Thymus (tissue), 11 donors: ENCODE measurements around the gene RUVBL1. TPM values are rescaled to one million over a fixed set of nuclear protein-coding genes. Genes with fewer than 3 reads are reported as not detected.

ENCODE experiments used
- DNase-seq, 9 donors: peaks; one replicate each; pipeline ENCODE4 v3.0.0-alpha.2; 2013; ENCODE audit warnings: low spot score in 9 of 9, low read depth in 6 of 9, missing footprints in 1 of 9
- H3K27ac ChIP-seq, 2 donors: one replicate each; pipeline ENCODE4 v1.5.1; 2013; ENCODE audit warnings: control low read depth in 1 of 2, low read depth in 1 of 2, low read length in 1 of 2, mild to moderate bottlenecking in 1 of 2, moderate library complexity in 1 of 2
- H3K27me3 ChIP-seq, 2 donors: one replicate each; pipeline ENCODE4 v1.5.1; 2013; ENCODE audit warnings: low read length in 1 of 2; ENCODE audit not compliant: control insufficient read depth in 2 of 2, insufficient read depth in 1 of 2
- H3K36me3 ChIP-seq, 2 donors: one replicate each; pipeline ENCODE4 v1.5.1; 2013; ENCODE audit warnings: low read length in 1 of 2, mild to moderate bottlenecking in 1 of 2, moderate library complexity in 1 of 2; ENCODE audit not compliant: control insufficient read depth in 2 of 2, insufficient read depth in 2 of 2
- H3K4me1 ChIP-seq, 2 donors: one replicate each; pipeline ENCODE4 v1.5.1; 2013; ENCODE audit warnings: low read length in 2 of 2; ENCODE audit not compliant: control insufficient read depth in 2 of 2, insufficient read depth in 2 of 2
- H3K4me3 ChIP-seq, 2 donors: one replicate each; pipeline ENCODE4 v1.5.1; 2013; ENCODE audit warnings: low read length in 2 of 2, control low read depth in 1 of 2, mild to moderate bottlenecking in 1 of 2
- H3K9me3 ChIP-seq, 2 donors: one replicate each; pipeline ENCODE4 v1.5.1; 2013; ENCODE audit warnings: low read length in 1 of 2, mild to moderate bottlenecking in 1 of 2; ENCODE audit not compliant: control insufficient read depth in 2 of 2, insufficient read depth in 1 of 2
- WGBS: extraction: QIAGEN DNeasy Blood & Tissue Kit; methylation state at CpG from one replicate; pipeline ENCODE4 v1.1.7; 2013; 5-methylcytosine and 5-hydroxymethylcytosine counted together
- polyA plus RNA-seq: library from polyadenylated mRNA; stranded (reverse); fragments of 200-250 nt; gene quantifications from one replicate; pipeline ENCODE4 v1.2.3, GENCODE V29; 2013
- total RNA-seq: library from RNA; stranded (reverse); fragments of 120-200 nt; gene quantifications from one replicate; pipeline ENCODE4 v1.2.4, GENCODE V29; 2013
- donor health status: healthy.

Gene RUVBL1
- total and polyA plus RNA-seq, 2 donors, result 25.9 to 75.0 TPM

- Histone ChIP-seq H3K27me3 (no peaks in the 10 kb centered on the region), H3K4me3 (no peak overlapping the region), H3K4me1 (peaks cover 22 to 23% of the 10 kb centered on the region in 2 donors), H3K9me3 (no peaks in the 10 kb centered on the region), H3K27ac (no peak overlapping the region), H3K36me3 (peaks cover 25 to 44% of the 10 kb centered on the region in 2 donors)
- WGBS, result 92% methylated on average over 3 of the region's 3 CpGs
- no peak for DNase-seq
Measured at GRCh38 chr3:128054367-128054766, 69.2 kb downstream of the RUVBL1 start.

GRCh38 chr3:128053614-128054013, 70.0 kb downstream of the RUVBL1 start:
- no peaks in the 10 kb centered on the region for H3K27me3 ChIP-seq
- WGBS, result 91% methylated on average over 6 of the region's 6 CpGs
- H3K9me3 ChIP-seq, result no peaks in the 10 kb centered on the region
- DNase-seq, result no peak
- H3K36me3 ChIP-seq, result peaks cover 21 to 39% of the 10 kb centered on the region in 2 donors
- peaks cover 22 to 23% of the 10 kb centered on the region in 2 donors for H3K4me1 ChIP-seq
- peak overlapping the region; percentile 72 to 96 for H3K4me3 ChIP-seq
- no peak overlapping the region for H3K27ac ChIP-seq

GRCh38 chr3:128052595-128053351, 70.8 kb downstream of the RUVBL1 start:
- H3K4me1 ChIP-seq, result peaks cover 22 to 23% of the 10 kb centered on the region in 2 donors
- peak overlapping the region; percentile 68 to 94 for H3K27ac ChIP-seq
- peak overlapping the region; percentile 72 to 96 for H3K4me3 ChIP-seq
- no peaks in the 10 kb centered on the region for H3K27me3 ChIP-seq
- peaks cover 16 to 32% of the 10 kb centered on the region in 2 donors for H3K36me3 ChIP-seq
- peak in 4 of 9 donors; percentile 11 to 49 (median 20) for DNase-seq
- H3K9me3 ChIP-seq, result no peaks in the 10 kb centered on the region
- 4% methylated on average over 33 of the region's 33 CpGs for WGBS

GRCh38 chr3:128051837-128052594, 71.6 kb downstream of the RUVBL1 start, which contains the start of gene SEC61A1:
Gene SEC61A1 (plus strand): TSS chr3:128052437. CDS start chr3:128052553, 116 bp downstream.
- WGBS, result under 1% methylated on average over 90 of the region's 90 CpGs
- peak; percentile 72 to 96 (median 91) for DNase-seq
- peak within 1 kb of the TSS; percentile 83 to 96 for H3K4me3 ChIP-seq
- no peaks in the 10 kb centered on the region for H3K27me3 ChIP-seq
- peak within 1 kb of the TSS; percentile 68 to 94 for H3K27ac ChIP-seq
- no peaks in the 10 kb centered on the region for H3K9me3 ChIP-seq
- peaks cover 22 to 23% of the 10 kb centered on the region in 2 donors for H3K4me1 ChIP-seq
- peaks cover 12 to 26% of the 10 kb centered on the region in 2 donors for H3K36me3 ChIP-seq

GRCh38 chr3:128051459-128051836, 72.2 kb downstream of the RUVBL1 start:
- peak in 2 of 9 donors; percentile 9 to 10 for DNase-seq
- H3K27me3 ChIP-seq, result no peaks in the 10 kb centered on the region

GRCh38 chr3:128050597-128050996, 73.0 kb downstream of the RUVBL1 start:
- no peak for DNase-seq
- Histone ChIP-seq H3K36me3 (peaks cover 4 to 17% of the 10 kb centered on the region in 2 donors), H3K27ac (no peak overlapping the region), H3K9me3 (no peaks in the 10 kb centered on the region), H3K4me1 (peaks cover 22 to 23% of the 10 kb centered on the region in 2 donors), H3K27me3 (no peaks in the 10 kb centered on the region), H3K4me3 (no peak overlapping the region)
- 97% methylated on average over 3 of the region's 3 CpGs for WGBS

More at GRCh38 chr3:128051459-128051836, 72.2 kb downstream of the RUVBL1 start:
- H3K9me3 ChIP-seq, result no peaks in the 10 kb centered on the region
- peaks cover 6 to 21% of the 10 kb centered on the region in 2 donors for H3K36me3 ChIP-seq
- peak overlapping the region; percentile 83 to 96 for H3K4me3 ChIP-seq
- WGBS, result 14% methylated on average over 10 of the region's 10 CpGs
- H3K27ac ChIP-seq, result no peak overlapping the region
- H3K4me1 ChIP-seq, result peaks cover 22 to 23% of the 10 kb centered on the region in 2 donors

GRCh38 chr3:128041344-128041743, 82.3 kb downstream of the RUVBL1 start:
- H3K27me3 ChIP-seq, result peaks cover 0 to 7% of the 10 kb centered on the region in 2 donors
- H3K4me1 ChIP-seq, result no peaks in the 10 kb centered on the region
- no peaks in the 10 kb centered on the region for H3K36me3 ChIP-seq
- no peak overlapping the region for H3K4me3 ChIP-seq
- H3K9me3 ChIP-seq, result no peaks in the 10 kb centered on the region
- no peak overlapping the region for H3K27ac ChIP-seq
- WGBS, result 98% methylated on average over 1 of the region's 1 CpG
- no peak for DNase-seq

GRCh38 chr3:128040660-128041059, 83.0 kb downstream of the RUVBL1 start:
- no peak for DNase-seq
- no peak overlapping the region for H3K27ac ChIP-seq
- no peaks in the 10 kb centered on the region for H3K4me1 ChIP-seq
- no peaks in the 10 kb centered on the region for H3K36me3 ChIP-seq
- WGBS, result 54% methylated on average over 1 of the region's 1 CpG
- peaks cover 0 to 7% of the 10 kb centered on the region in 2 donors for H3K27me3 ChIP-seq
- no peaks in the 10 kb centered on the region for H3K9me3 ChIP-seq
- H3K4me3 ChIP-seq, result no peak overlapping the region

GRCh38 chr3:128040041-128040440, 83.6 kb downstream of the RUVBL1 start:
- no peak for DNase-seq
- no peaks in the 10 kb centered on the region for H3K4me1 ChIP-seq
- H3K4me3 ChIP-seq, result no peak overlapping the region
- H3K27me3 ChIP-seq, result peaks cover 0 to 7% of the 10 kb centered on the region in 2 donors
- no peaks in the 10 kb centered on the region for H3K36me3 ChIP-seq
- H3K27ac ChIP-seq, result no peak overlapping the region
- H3K9me3 ChIP-seq, result no peaks in the 10 kb centered on the region
- 95% methylated on average over 3 of the region's 3 CpGs for WGBS
